ENCODE measurements around the gene DUSP18.

GRCh38 chr22:30675436-30675835, 7.8 kb upstream of the DUSP18 start:
- no peak for TF ChIP-seq CTCF (IDR thresholded peaks at IDR 0.05)
- no peak for TF ChIP-seq POLR2AphosphoS5 (IDR thresholded peaks at IDR 0.05)
- TF ChIP-seq POLR2A (IDR thresholded peaks at IDR 0.05), result no peak

All from breast epithelium (tissue), 3 donors.